ENCODE measurements around the gene WBP1L. TPM values are rescaled to one million over a fixed set of nuclear protein-coding genes. Genes with fewer than 3 reads are reported as not detected.

The WBP1L gene
- polyA plus RNA-seq, 1 donor from 2014 or later: 20.8 TPM

- no peak overlapping the region for H3K4me2 ChIP-seq (ENCODE audit: low read length)
- no peak overlapping the region for H3K27ac ChIP-seq (ENCODE audit: low read length)
- H3K4me3 ChIP-seq (ENCODE audit: low read length): no peak overlapping the region
- no peaks in the 10 kb centered on the region for H3K27me3 ChIP-seq (ENCODE audit: insufficient read depth, low read depth, low read length)
- no peaks in the 10 kb centered on the region for H3K36me3 ChIP-seq (ENCODE audit: insufficient read depth, low read length)
- no peaks in the 10 kb centered on the region for H3K9me3 ChIP-seq (ENCODE audit: low read length)
- H3F3A ChIP-seq (ENCODE audit: insufficient read depth, low read length, poor library complexity, severe bottlenecking): no peaks in the 10 kb centered on the region
- no peak overlapping the region for H3K9ac ChIP-seq (ENCODE audit: low read length)
- H4K20me1 ChIP-seq (ENCODE audit: insufficient read depth): no peaks in the 10 kb centered on the region
- TF ChIP-seq SMC3 (conservative IDR thresholded peaks at IDR 0.05; ENCODE audit: poor library complexity) (no peak), CTCF (IDR thresholded peaks at IDR 0.05; ENCODE audit: poor library complexity, severe bottlenecking) (no peak), TAF1 (IDR thresholded peaks at IDR 0.05; ENCODE audit: low read depth) (no peak), EZH2 (IDR thresholded peaks at IDR 0.05; ENCODE audit: borderline replicate concordance, insufficient read depth, low read length, poor library complexity, severe bottlenecking) (no peak), EP300 (conservative IDR thresholded peaks at IDR 0.05; ENCODE audit: poor library complexity, severe bottlenecking) (no peak), RAD21 (conservative IDR thresholded peaks at IDR 0.05) (no peak), POLR2AphosphoS5 (IDR thresholded peaks at IDR 0.05) (no peak), REST (IDR thresholded peaks at IDR 0.05; ENCODE audit: borderline replicate concordance) (no peak), MXI1 (conservative IDR thresholded peaks at IDR 0.05; ENCODE audit: poor library complexity, severe bottlenecking) (no peak)
- no peaks in the 10 kb centered on the region for H3K79me2 ChIP-seq (replicated peaks; ENCODE audit: insufficient read depth, low read length)
- no peaks in the 10 kb centered on the region for H3K9me2 ChIP-seq (ENCODE audit: insufficient read depth, low read length)
- no peak overlapping the region for H2AFZ ChIP-seq (ENCODE audit: low read depth, low read length)
These were observed 35.0 kb downstream of the WBP1L start for GRCh38 chr10:102778781-102779180.

GRCh38 chr10:102779680-102780526 is 36.2 kb downstream of the WBP1L start:
- Histone ChIP-seq H3K79me2 (replicated peaks; ENCODE audit: insufficient read depth, low read length) (no peaks in the 10 kb centered on the region), H4K20me1 (ENCODE audit: insufficient read depth) (no peaks in the 10 kb centered on the region)

More at GRCh38 chr10:102779680-102780526, 36.2 kb downstream of the WBP1L start:
- H3K4me3 ChIP-seq (ENCODE audit: low read length): no peak overlapping the region
- no peak overlapping the region for H2AFZ ChIP-seq (ENCODE audit: low read depth, low read length)
- H3K27ac ChIP-seq (ENCODE audit: low read length): no peak overlapping the region
- no peaks in the 10 kb centered on the region for H3K9me3 ChIP-seq (ENCODE audit: low read length)
- TF ChIP-seq POLR2AphosphoS5 (IDR thresholded peaks at IDR 0.05) (no peak), EP300 (conservative IDR thresholded peaks at IDR 0.05; ENCODE audit: poor library complexity, severe bottlenecking) (no peak), TAF1 (IDR thresholded peaks at IDR 0.05; ENCODE audit: low read depth) (no peak), MXI1 (conservative IDR thresholded peaks at IDR 0.05; ENCODE audit: poor library complexity, severe bottlenecking) (no peak), RAD21 (conservative IDR thresholded peaks at IDR 0.05) (no peak), REST (IDR thresholded peaks at IDR 0.05; ENCODE audit: borderline replicate concordance) (no peak), CTCF (IDR thresholded peaks at IDR 0.05; ENCODE audit: poor library complexity, severe bottlenecking) (no peak), EZH2 (IDR thresholded peaks at IDR 0.05; ENCODE audit: borderline replicate concordance, insufficient read depth, low read length, poor library complexity, severe bottlenecking) (no peak), SMC3 (conservative IDR thresholded peaks at IDR 0.05; ENCODE audit: poor library complexity) (no peak)
- no peaks in the 10 kb centered on the region for H3K27me3 ChIP-seq (ENCODE audit: insufficient read depth, low read depth, low read length)
- H3F3A ChIP-seq (ENCODE audit: insufficient read depth, low read length, poor library complexity, severe bottlenecking): no peaks in the 10 kb centered on the region
- no peaks in the 10 kb centered on the region for H3K9me2 ChIP-seq (ENCODE audit: insufficient read depth, low read length)
- no peaks in the 10 kb centered on the region for H3K36me3 ChIP-seq (ENCODE audit: insufficient read depth, low read length)
- no peak overlapping the region for H3K4me2 ChIP-seq (ENCODE audit: low read length)
- H3K9ac ChIP-seq (ENCODE audit: low read length): no peak overlapping the region
